Fibroblast of lung (primary cell): ENCODE data around the gene PDLIM3. TPM values are rescaled to one million over a fixed set of nuclear protein-coding genes. Genes with fewer than 3 reads are reported as not detected.

Experiments used
- DNase-seq, 2 donors: peaks; one replicate each; pipeline versions ENCODE4 v3.0.0 to v3.0.0-alpha.2; 2010; ENCODE audit warnings: low read depth in 2 of 2
- H2AFZ ChIP-seq: 2 replicates; pipeline ENCODE4 v1.5.1; 2012; ENCODE audit warnings: low read length, control low read depth, inconsistent platforms
- H3K27ac ChIP-seq: 2 replicates; pipeline ENCODE4 v1.5.1; 2011; ENCODE audit warnings: low read length, control low read depth; ENCODE audit not compliant: insufficient read depth
- H3K27me3 ChIP-seq: 2 replicates; pipeline ENCODE4 v1.5.1; 2011; ENCODE audit warnings: mild to moderate bottlenecking, low read length; ENCODE audit not compliant: control insufficient read depth, insufficient read depth
- H3K36me3 ChIP-seq: 2 replicates; pipeline ENCODE4 v1.5.1; 2011; ENCODE audit warnings: low read length; ENCODE audit not compliant: control insufficient read depth, insufficient read depth
- H3K4me1 ChIP-seq: 2 replicates; pipeline ENCODE4 v1.5.1; 2011; ENCODE audit warnings: low read length; ENCODE audit not compliant: control insufficient read depth, insufficient read depth; ENCODE audit errors: extremely low read depth
- H3K4me2 ChIP-seq: 2 replicates; pipeline ENCODE4 v1.5.1; 2011; ENCODE audit warnings: low read length, control low read depth; ENCODE audit not compliant: insufficient read depth; ENCODE audit errors: extremely low read depth
- H3K4me3 ChIP-seq, 4 experiments: fragments of 200-600 bp in 1 of 4; sonication (generic) in 1 of 4; replicated peaks in 1 of 4; 2 replicates each; pipeline ENCODE4 v1.5.1; 2011 to 2016; ENCODE audit warnings: low read length in 4 of 4, low read depth in 3 of 4, mild to moderate bottlenecking in 3 of 4, control low read depth in 2 of 4, inconsistent platforms in 1 of 4, mixed read lengths in 1 of 4; ENCODE audit not compliant: insufficient read depth in 1 of 4; ENCODE audit errors: control extremely low read depth in 1 of 4
- H3K79me2 ChIP-seq: 2 replicates; pipeline ENCODE4 v1.5.1; 2012; ENCODE audit warnings: mild to moderate bottlenecking, low read length, inconsistent platforms; ENCODE audit not compliant: control insufficient read depth, insufficient read depth
- H3K9ac ChIP-seq: 2 replicates; pipeline ENCODE4 v1.5.1; 2011; ENCODE audit warnings: mild to moderate bottlenecking, low read length, control low read depth; ENCODE audit not compliant: insufficient read depth
- H3K9me3 ChIP-seq: 2 replicates; pipeline ENCODE4 v1.5.1; 2012; ENCODE audit warnings: low read depth, low read length; ENCODE audit not compliant: control insufficient read depth, insufficient read depth
- H4K20me1 ChIP-seq: 2 replicates; pipeline ENCODE4 v1.5.1; 2011; ENCODE audit warnings: low read length; ENCODE audit not compliant: control insufficient read depth, insufficient read depth; ENCODE audit errors: extremely low read depth
- EZH2 ChIP-seq: IDR thresholded peaks from 2 replicates; pipeline ENCODE4 v1.5.1; 2012; ENCODE audit warnings: low read length, control low read depth, mild to moderate bottlenecking; ENCODE audit errors: missing control alignments
- polyA plus RNA-seq, 2 donors: library from polyadenylated mRNA; depleted of rRNA in 1 of 2; stranded (reverse) in 1 of 2; unstranded in 1 of 2; fragments of >200 nt; gene quantifications; 2 replicates each; pipeline ENCODE4 v1.2.1, GENCODE V29; 2011 to 2012; ENCODE audit warnings: missing spikeins in 1 of 2
- total RNA-seq: library from RNA; depleted of rRNA; stranded (reverse); fragments of >200 nt; gene quantifications from 2 replicates; pipeline ENCODE4 v1.2.1, GENCODE V29; 2014
- TF ChIP-seq, protein P1 (sequence below), 2 donors: IDR thresholded peaks in 1 of 2; conservative IDR thresholded peaks in 1 of 2; 1 replicate in 1 of 2; 2 replicates in 1 of 2; pipeline ENCODE4 v1.5.1; 2011 to 2012; ENCODE audit warnings: low read length in 2 of 2, control low read depth in 1 of 2, inconsistent platforms in 1 of 2, low read depth in 1 of 2, mild to moderate bottlenecking in 1 of 2

Gene PDLIM3
- total and polyA plus RNA-seq, 2 donors (not counting 1 experiment from before 2014, with no cell fraction given): 8.7 to 20.8 TPM

DNA sequence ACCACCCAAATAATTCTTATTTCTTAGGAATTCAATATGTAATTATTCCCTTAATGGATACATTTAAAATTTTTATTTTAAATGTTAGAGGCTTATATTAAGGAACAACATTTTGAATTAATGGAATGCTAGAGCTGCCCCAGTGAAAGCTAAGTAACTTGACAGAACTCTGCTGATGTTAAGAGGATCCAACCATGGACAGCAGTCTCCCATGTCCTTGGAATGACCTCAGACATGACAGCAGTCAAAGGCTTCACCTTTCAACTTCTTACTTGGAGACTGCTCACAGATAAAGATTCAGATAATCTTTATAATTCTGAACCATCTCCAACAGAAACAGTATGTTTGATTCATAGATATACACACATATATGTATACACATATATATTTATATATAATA lies 17.2 kb downstream of the PDLIM3 start:
- no peaks in the 10 kb centered on the region for H3K79me2 ChIP-seq

GRCh38 chr4:185515248-185515647 lies 20.1 kb downstream of the PDLIM3 start:
- no peaks in the 10 kb centered on the region for H4K20me1 ChIP-seq
- H3K79me2 ChIP-seq: no peaks in the 10 kb centered on the region
- no peak overlapping the region for H3K4me2 ChIP-seq
- TF ChIP-seq, protein P1, sequence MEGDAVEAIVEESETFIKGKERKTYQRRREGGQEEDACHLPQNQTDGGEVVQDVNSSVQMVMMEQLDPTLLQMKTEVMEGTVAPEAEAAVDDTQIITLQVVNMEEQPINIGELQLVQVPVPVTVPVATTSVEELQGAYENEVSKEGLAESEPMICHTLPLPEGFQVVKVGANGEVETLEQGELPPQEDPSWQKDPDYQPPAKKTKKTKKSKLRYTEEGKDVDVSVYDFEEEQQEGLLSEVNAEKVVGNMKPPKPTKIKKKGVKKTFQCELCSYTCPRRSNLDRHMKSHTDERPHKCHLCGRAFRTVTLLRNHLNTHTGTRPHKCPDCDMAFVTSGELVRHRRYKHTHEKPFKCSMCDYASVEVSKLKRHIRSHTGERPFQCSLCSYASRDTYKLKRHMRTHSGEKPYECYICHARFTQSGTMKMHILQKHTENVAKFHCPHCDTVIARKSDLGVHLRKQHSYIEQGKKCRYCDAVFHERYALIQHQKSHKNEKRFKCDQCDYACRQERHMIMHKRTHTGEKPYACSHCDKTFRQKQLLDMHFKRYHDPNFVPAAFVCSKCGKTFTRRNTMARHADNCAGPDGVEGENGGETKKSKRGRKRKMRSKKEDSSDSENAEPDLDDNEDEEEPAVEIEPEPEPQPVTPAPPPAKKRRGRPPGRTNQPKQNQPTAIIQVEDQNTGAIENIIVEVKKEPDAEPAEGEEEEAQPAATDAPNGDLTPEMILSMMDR (conservative IDR thresholded peaks at IDR 0.05 in 1 of 2, IDR thresholded peaks at IDR 0.05 in 1 of 2; ENCODE audit: low read depth in 1 of 2, low read length in 2 of 2): no peak
- TF ChIP-seq EZH2: no peak
- no peak for DNase-seq
- H3K9me3 ChIP-seq: no peaks in the 10 kb centered on the region
- H3K27me3 ChIP-seq: no peaks in the 10 kb centered on the region
- H3K9ac ChIP-seq: no peak overlapping the region
- no peak overlapping the region for H3K27ac ChIP-seq
- H3K4me1 ChIP-seq: no peaks in the 10 kb centered on the region
- no peak overlapping the region for H2AFZ ChIP-seq
- no peaks in the 10 kb centered on the region for H3K36me3 ChIP-seq
- no peak overlapping the region for H3K4me3 ChIP-seq

More for the DNA sequence above, 17.2 kb downstream of the PDLIM3 start:
- no peaks in the 10 kb centered on the region for H3K36me3 ChIP-seq
- H3K4me1 ChIP-seq: no peaks in the 10 kb centered on the region
- no peak overlapping the region for H3K4me2 ChIP-seq
- no peak overlapping the region for H3K27ac ChIP-seq
- no peaks in the 10 kb centered on the region for H3K27me3 ChIP-seq
- H2AFZ ChIP-seq: no peak overlapping the region
- no peak overlapping the region for H3K4me3 ChIP-seq
- no peaks in the 10 kb centered on the region for H4K20me1 ChIP-seq
- H3K9ac ChIP-seq: no peak overlapping the region
- no peaks in the 10 kb centered on the region for H3K9me3 ChIP-seq
- DNase-seq: no peak
- TF ChIP-seq EZH2: no peak
- TF ChIP-seq, protein P1 (conservative IDR thresholded peaks at IDR 0.05 in 1 of 2, IDR thresholded peaks at IDR 0.05 in 1 of 2; ENCODE audit: low read depth in 1 of 2, low read length in 2 of 2): no peak

- no peaks in the 10 kb centered on the region for H3K4me1 ChIP-seq
- no peaks in the 10 kb centered on the region for H3K79me2 ChIP-seq
- H3K27me3 ChIP-seq: no peaks in the 10 kb centered on the region
- H3K9me3 ChIP-seq: no peaks in the 10 kb centered on the region
- DNase-seq: no peak
- H3K4me3 ChIP-seq: no peak overlapping the region
- H3K4me2 ChIP-seq: peak overlapping the region; percentile 48
- H4K20me1 ChIP-seq: no peaks in the 10 kb centered on the region
- TF ChIP-seq, protein P1 (conservative IDR thresholded peaks at IDR 0.05 in 1 of 2, IDR thresholded peaks at IDR 0.05 in 1 of 2; ENCODE audit: low read depth in 1 of 2, low read length in 2 of 2): no peak
- no peak for TF ChIP-seq EZH2
- no peak overlapping the region for H3K27ac ChIP-seq
- H3K9ac ChIP-seq: no peak overlapping the region
- H2AFZ ChIP-seq: no peak overlapping the region
- no peaks in the 10 kb centered on the region for H3K36me3 ChIP-seq
Observed at GRCh38 chr4:185514182-185514697, 21.1 kb downstream of the PDLIM3 start.
